ENCODE measurements around the gene AFG1L.
A peak's percentile ranks its signal among the peaks of the same experiment; 100 is the strongest.
"Not testable (repeated sequence)": the region's sequence is repeated elsewhere in the genome, so short reads cannot be mapped to it uniquely, and the experiment has no call there.

The AFG1L gene

DNA sequence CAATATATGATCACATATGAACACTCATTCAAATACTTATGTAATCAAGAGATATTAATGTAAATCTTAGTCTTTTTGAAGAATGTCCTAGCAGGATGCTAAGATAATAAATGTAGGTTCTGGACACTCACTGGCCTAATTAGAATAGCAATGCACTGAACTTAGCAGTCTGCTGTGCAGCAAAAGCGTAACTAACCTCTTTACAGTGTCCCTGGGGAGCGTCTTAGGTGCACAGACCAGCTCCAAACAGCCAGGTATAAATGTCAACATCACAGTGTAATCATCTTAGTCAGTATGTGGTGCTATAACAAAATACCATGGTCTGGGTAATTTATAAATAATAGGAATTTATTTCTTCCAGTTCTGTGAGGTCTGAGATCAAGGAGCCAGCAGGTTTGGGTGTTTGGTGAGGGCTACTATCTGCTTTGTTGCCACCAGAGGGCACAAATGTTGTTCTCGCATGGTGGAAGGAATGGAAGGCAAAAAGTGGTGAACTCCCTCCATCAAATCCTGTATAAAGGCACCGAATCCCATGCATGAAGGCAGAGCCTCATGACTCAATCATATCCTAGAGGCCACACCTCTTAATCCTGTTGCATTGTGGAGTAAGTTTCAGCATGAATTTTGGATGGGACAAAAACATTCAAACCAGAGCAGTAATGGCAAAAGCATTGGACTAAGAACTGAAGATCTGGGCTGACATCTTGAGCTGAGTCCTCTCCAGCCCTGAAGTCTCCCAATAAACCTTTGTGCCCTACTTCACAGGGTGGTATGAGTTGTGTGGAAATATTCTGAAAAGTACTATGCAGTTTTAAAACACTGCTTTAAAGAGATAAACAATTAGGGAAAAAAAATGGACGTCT, 224.1 kb downstream of the AFG1L start:
- peak; percentile 17 for DNase-seq (ENCODE audit: low read depth)

DNA sequence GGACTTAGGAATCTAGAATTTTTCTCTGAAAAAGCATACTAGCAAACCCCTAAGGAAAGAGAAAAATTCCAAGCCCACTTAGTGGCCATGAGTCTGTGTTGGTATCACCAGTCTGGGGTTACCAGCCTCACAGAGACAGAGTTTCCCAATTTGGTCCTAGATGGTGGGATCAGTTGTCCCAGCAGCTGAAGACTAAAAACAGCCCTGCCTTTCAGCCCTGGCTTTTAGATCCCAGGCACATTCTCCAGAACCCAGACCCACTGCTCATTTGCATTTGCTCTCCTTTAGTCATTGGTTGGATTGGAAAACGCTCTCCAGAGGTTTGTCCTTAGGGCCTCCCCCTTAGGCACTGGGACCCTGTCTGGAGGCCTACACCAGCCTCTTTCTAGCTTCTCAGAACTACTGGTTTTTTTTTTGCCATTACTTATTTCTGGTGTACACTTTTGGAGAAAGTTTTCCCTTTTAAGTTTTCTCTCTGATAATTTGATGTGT, 226.8 kb downstream of the AFG1L start:
- DNase-seq (ENCODE audit: low read depth), result no peak

DNA sequence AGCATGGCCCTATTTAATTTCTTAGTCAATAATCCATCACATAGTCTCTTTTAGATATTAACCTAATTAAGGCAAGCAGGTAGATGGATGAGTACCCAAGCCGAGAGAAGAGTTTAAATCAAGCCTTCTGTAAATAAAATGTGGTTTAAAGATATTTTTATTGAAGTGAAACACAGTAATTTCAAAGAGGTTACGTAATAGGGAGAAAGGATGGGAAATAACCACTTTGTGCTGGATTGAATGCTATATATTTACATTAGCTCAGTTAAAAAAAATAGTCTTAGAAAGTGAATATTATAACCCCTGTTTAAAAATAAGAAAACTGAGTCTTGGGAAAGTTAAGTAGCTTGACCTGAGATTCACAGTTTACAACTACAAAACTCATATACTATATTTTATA, 228.8 kb downstream of the AFG1L start:
- DNase-seq (ENCODE audit: low read depth), result no peak

DNA sequence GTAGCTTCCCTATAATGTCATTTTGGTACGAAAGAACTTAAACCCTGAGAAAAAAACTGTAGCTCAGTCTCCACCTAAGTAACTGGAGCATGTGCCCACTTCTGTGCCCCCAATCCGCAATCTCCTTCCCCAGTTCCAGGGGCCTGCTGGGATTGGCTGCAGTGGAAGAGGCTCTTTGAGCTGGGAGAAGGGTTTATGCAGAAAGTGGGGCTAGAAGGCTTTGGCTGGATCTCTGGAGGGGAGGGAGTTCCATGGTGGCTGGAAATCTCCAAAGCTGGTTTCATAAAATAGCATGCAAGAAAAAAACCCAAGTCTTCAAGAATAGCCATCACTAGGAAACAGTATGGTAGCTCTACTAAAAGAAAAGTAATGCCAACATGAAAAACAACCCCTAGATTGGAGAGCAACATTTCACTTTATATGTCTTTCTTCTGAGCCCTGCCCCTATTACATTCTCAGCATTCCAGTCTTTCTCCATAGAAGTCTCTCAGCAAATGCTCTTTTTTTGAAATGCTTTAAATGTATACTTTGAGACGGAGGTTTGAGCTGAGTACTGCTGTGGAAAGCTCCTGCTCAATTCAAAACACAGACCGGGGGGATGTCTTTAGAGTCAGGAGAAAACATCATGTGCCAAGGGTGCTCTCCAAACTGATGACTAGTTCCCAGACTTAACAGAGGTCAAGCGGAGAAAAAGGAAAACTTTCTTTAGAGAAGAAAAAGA, 229.8 kb downstream of the AFG1L start:
- peak; percentile 17 for DNase-seq (ENCODE audit: low read depth)

DNA sequence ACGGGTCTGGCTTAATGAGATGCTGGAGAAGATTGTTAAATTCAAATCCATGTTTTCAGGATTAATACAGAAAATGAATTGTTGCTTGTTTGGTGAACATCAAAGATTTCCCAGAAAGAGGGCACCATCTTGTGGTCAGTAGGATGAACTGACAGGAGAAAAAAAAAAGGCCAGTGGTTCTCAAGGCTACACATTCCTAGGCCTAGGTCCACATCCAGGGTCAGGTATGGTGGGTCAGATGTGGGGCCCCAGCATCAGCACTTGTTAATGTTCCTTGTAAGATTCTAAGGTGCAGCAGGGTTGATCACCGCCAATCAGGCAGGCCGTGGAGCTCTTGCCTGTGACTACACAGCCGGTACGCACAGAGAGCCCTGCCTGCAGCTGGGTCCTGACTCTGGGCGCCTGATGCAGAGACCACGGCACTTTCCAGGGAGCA, 231.9 kb downstream of the AFG1L start:
- DNase-seq (ENCODE audit: low read depth), result peak; percentile 55

DNA sequence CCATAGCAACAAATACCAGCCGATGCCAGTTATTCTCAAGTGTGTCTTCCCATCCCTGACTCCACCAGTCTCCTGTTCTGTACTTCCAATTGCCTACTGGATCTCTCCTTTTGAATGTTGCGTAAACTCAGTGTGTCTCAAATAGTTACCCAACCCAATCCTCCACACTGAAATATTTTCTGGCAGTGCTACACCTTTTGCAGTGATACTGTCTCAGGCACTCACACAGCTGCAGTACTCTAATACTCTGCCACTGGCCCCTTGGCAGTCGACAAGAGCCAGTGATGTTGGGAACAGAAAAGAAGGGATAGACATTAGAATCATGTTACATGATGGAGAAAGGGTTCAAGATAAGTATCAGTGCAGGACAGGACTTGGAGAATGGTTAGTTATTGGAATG, 234.0 kb downstream of the AFG1L start:
- peak; percentile 20 for DNase-seq (ENCODE audit: low read depth)

DNA sequence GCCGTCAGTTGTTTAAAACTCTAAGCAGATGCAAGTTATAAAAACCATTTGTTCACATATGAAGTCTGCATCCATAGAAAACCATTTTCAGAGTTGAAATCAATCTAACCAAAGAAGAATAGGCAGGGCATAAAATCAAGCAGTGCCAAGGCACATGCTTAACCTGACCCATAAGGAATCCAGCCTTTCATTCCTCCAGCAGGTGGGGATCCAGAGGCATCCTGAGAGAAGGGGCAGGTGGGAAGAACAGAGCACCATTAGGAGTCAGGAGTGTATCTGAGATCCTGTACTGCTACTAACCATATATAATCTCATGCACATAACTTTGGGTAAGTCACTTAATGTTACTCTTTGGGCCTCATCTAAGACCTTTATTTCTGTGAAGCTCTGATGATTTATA, 236.5 kb downstream of the AFG1L start:
- DNase-seq (ENCODE audit: low read depth), result no peak

DNA sequence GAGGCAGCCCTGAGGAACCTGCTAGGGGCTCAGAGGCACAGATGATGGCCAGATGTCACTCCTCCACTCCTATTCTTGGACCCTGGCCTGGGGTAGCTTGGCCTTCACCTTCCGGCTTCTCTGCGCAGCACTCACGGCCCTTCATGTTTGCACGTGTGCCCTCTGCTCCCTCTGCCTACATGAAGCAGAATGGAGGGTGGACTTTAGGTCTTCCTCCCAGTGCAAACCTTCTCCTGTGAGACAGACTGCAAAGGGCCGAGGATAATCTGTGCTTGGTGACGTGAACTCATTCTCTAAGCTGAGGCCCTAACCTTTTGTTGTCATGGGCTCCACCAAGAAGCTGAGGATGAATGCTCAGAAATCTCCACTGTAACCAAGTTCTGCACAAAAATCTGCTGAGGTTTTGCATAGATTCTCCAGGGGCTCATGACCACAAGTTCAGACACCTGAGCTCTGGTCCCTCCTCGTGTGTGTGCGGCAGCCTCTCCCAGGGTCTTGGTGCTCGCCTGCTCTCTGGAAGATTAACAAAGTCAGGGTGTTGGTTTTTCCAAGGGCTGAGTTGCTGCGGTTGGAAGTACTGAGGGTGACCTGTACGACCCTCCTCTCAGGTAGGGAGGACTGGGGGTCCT, 240.4 kb downstream of the AFG1L start:
- DNase-seq (ENCODE audit: low read depth), result no peak

DNA sequence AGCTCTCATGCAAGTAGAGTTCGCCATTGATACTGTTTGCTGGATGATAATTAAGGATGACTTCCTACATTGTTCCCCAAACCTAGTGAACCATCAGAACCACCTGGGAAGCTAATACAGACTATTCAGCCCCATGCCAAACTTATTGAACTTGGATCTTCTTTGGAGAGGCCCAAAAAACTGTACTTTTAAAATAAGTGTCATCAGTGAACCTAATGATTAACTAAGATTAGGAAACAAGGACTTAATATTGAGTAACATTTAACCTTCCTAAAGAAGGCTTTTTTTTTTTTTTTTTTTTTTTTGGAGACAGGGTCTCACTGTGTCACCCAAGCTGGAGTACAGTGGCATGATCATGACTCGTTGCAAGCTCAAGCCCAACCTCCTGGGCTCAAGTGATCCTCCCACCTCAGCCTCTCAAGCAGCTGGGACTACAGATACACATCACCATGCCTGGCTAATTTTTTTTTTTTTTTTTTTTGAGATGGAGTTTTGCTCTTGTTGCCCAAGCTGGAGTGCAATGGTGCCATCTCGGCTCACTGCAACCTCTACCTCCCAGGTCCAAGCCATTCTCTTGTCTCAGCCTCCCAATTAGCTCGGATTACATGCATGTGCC, 241.2 kb downstream of the AFG1L start:
- DNase-seq (ENCODE audit: low read depth), result not testable (repeated sequence)

DNA sequence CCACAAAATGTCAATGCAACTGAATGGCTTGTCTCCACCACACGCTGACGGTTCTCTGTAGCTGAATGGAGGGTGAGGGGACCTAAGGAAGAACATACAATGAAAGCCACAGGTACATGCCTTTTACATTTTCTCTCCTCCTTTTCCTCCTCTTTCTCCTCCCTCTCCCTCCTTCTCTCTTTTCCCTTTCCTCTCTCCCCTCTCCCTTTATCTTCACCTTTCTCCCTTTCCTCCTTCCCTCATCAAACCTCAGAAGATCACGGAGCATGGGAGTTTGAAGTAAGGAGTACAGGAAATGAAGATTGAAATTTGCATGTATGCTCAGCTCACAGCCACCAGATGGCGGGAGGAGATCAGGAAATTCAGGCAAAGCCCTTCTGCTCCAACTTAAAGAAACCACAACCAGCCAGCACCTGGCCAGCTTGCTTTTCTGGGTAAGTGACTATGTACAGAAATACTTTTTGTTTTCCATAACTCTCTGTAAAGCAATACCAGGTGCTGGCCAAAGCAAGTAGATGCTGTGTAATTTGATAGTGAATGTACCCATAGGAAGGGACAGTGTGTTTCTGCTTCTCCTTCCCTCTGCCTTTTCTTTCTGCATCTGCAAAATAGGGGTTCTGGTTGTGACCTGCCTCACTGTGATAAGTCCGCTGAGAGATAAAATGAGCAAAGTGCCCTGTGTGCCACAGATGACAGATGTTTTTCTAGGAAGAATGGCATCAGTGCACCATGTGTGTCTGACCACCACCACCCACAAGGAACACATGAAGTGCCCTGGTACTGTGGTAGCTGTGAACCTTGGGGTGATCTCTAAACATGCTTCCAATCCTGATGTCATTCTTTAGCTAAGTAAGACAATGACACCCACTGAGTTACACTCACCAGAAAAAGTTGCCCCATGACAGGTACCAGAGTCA, 247.2 kb downstream of the AFG1L start:
- peak; percentile 69 for DNase-seq (ENCODE audit: low read depth)

DNA sequence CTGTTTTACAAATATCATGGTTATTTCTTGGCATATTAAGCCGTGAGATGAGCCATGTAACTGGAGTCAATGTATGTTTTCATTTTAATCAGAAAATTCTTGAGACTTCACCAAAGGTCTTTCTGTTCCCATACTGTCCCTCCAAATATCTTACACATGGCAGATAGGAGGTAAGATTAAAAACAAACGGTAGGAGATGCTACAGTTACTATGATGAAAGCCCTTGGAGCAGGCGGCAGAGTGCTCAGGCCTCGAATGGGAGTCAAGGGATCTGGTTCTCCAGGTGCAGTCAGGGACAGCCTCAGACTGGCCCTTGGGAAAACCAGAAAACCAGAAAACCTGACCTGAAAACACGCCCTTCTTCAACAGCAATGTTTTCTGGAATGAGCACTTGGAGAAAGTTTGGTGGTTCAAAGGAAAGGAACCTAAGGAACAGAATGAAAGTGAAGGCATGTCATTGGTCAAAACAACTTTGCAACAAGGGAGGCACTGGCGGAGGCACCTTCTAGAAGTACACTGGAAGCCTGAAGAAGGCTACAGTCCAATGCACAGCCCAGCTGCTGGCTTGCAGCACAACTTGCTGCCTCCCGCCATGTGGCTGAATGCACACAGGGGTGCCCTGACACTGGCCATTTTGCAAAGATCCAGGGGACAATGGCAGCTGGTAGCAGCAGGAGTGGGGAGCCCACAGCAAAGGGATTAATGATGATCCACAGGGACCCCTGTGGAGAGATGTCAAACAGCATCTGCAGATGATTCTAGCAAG, 248.5 kb downstream of the AFG1L start:
- DNase-seq (ENCODE audit: low read depth), result no peak

DNA sequence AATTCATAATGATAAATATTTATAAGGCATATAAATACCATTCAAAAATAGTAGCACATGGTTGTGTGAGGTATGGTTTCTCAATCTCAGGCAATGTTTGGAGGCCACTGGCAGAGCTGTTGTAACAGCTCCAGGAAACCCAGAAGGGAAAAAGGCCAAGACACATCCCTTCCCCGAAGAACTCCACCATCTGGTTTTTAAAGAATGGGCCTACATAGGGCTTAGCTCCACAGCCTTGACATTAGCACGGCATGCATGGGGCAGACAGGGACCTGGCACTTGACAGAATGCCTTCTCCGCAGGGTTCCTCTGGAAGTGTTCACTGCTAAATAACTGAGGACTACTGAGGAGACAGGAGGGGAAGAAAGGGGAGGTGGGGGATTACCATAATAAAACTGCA, 249.8 kb downstream of the AFG1L start:
- DNase-seq (ENCODE audit: low read depth), result peak; percentile 25

DNA sequence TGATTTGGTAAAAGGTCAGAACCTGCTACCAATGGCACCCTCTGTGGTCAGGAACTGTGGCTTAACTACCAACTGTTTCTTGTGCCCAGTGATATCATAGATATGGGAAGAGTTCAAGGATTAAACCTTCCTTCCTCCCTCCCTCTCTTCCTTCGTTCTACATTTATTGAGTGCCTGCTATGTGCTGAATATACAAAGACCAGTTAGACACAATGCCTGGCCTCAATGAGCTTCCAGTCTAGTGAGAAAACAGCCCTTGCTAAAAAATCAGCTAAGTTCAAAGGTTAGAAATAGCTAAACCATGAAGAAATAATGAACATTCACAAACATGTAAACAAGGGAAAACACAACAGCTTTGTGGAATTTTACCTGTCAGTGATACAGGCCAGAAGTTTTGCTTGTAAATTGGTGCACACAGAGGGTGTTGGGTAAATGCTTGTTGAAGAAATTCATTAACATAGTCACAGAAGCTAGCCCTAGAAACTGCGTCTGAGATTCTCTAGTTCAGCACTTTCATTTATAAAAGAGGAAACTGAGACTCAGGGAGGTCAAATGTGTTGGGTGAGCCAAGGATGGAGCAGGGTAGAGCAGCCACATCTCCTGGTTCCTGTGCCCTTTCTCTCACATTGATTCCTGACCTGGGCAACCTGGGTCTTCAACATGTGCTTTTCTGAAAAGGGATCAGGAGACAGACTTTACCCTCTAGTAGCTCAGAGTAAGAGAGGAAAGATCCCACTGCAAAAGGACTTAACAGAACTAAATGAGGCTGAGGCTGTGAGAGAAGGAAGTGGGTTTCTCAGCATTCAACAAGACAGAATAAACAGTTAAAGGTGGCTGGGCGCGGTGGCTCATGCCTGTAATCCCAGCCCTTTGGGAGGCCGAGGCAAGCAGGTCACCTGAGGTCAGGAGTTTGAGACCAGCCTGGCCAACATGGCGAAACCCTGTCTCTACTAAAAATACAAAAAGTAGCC, 251.5 kb downstream of the AFG1L start:
- DNase-seq (ENCODE audit: low read depth), result no peak

DNA sequence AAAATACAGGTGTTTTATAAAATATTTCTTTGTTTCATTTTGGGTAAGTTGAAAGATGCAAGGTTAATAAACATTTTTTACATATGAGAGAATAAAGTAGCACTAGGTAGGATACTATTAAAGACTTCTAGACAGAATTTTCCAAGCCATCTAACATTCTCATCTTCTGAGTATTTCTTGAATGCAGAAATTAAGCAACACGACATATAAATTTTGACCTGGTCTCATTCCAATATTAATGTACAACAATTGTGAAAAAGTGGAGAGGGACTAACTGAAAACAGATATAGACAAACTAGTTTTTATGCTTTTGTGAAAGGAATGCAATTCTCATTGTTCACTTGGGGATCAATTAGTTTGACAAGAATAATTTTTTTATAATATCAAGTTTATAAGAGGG, 254.4 kb downstream of the AFG1L start:
- no peak for DNase-seq (ENCODE audit: low read depth)

DNA sequence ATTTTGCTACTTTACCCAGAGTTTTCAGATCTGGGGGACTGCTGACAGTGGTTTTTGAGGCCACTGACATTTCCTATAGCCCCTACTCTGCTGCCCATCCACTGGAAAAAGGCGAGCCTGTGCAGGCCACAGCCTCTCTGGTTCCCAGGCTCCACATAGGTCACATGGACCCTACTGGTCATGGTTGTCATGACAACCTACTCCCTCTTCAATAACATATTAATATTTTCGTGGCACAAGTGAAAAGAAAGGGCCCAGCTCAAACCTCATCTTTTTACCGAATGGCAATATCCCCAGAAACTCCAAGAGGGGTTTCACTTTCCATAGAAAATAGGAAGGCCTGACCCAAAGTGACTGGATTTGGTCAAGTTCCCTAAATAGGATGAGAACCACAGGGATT, 254.9 kb downstream of the AFG1L start:
- no peak for DNase-seq (ENCODE audit: low read depth)

DNA sequence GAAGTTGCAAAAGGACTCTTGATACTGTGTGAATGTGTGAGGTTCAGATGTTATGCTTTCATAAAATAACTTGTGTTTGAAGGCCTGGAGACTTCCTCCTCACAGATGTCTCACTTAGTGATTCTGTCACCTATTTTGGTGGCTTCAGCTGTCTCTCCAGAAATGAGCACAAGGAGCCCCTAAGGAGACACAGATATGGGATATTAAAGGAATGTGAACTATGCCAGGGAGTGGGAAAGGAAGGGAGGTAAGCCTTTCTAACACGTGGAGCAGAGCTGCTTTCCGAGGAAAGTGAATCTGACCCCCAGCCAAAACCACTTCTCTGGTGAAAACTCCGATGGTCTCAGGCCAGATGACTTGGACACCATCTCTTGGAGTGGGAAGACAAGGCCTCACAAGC, 255.4 kb downstream of the AFG1L start:
- no peak for DNase-seq (ENCODE audit: low read depth)

DNA sequence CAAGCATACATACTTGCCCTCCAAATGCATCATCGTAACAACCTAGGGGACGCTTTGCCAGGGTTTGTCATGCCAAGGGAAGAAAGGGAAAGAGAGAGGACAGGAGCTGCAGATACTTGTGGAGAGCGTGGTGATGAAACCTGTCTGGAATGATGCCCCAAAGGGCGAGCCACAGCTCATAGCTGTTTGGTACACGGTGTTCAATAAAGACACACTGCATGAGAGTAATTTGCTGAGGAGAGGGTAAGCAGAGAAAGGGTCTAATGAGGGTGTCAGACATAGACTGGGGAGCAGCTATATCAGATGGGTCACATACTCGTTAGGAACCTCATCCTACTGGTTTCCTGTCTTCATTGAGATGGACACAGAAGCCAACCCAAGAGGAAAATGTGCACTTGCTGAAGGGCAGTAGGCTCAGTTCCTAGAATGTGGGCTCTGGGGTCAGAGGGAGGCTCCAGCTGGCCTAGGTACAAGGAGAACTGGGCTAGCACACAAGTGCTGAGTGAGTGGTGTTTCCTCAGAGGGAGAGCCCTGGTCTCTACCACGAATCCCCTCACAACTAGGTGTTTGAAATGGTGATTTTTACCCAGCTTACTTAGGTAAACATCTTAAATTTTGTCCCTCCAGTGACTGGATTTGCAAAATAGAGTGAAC, 260.7 kb downstream of the AFG1L start:
- no peak for DNase-seq (ENCODE audit: low read depth)

DNA sequence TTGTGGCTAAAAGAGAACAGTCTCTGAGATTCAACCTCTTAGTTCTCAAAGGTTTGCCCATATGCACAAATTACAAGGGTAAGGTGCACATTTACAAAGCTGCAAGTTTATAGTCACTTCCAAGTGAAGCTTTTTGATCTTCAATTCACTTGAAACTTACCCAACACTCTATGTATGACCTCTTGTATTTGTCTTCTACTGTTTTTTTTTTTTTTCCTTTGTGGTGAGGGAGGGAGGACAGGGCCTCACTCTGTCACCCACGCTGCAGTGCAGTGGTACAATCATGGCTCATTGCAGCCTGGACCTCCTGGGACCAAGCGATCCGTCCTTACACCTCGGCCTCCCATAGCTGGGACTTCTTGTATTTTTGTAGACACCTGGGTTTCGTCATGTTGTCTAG, 261.4 kb downstream of the AFG1L start:
- DNase-seq (ENCODE audit: low read depth), result no peak
